HL-60/S4 treated with retinoic acid at 250 ng/mL for 4 days and 3 days (cell line): ENCODE results near the gene RHOB.
"Not testable (repeated sequence)": the region's sequence is repeated elsewhere in the genome, so short reads cannot be mapped to it uniquely, and the experiment has no call there.

Experiments used
- in situ Hi-C: fragments of 300-500 bp; cut with MboI; formaldehyde crosslinking; loops from 2 replicates; pipeline ENCODE4 v1.7.0; 2022; ENCODE audit warnings: low sequenced_read_pairs

RHOB gene

GRCh38 chr2:20487392-20488174 lies 40.7 kb downstream of the RHOB start:
- in situ Hi-C loops, result no loop called here

DNA sequence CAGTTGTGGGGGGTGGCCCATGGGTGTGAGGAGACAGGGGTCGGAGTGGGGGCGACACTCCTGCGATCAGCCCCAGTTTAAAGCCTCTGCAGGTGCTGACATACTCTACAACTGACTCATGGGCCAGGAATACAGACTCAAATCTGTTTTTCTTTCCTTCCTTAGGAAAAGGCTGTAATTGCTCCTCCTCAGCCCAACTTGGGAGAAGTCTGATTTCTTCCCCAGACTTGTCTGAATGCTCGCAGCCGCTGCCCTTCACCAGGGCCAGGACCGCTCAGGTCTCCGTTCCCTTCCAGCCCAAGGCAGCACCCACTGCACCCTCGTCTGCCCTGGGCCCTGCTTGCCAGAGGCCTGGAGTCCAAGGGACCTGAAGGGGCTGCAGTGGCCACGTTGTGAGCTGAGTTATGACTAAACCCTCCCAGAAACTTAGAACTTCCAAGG lies 41.3 kb downstream of the RHOB start:
- in situ Hi-C loops, result no loop called here

GRCh38 chr2:20488782-20489181 lies 41.9 kb downstream of the RHOB start:
- in situ Hi-C loops, result no loop called here

- in situ Hi-C loops, result no loop called here
Measured at GRCh38 chr2:20490300-20491181, 43.7 kb downstream of the RHOB start.

GRCh38 chr2:20491739-20492531 lies 45.1 kb downstream of the RHOB start:
- in situ Hi-C loops, result no loop called here

DNA sequence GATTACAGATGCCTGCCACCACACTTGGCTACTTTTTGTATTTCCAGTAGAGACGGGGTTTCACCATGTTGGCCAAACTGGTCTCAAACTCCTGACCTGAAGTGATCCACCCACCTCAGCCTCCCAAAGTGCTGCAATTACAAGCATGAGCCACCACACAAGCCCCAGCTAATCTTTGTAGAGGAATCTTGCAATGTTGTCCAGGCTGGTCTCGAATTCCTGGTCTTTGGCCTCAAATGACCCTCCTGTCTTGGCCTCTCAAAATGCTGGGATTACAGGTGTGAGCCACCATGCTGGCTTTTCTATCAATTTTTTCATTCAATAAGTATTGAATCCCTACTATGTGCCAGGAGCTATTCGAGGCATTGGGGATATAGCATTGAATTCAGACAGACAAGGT lies 46.2 kb downstream of the RHOB start:
- in situ Hi-C loops, result not testable (repeated sequence)

GRCh38 chr2:20494241-20494640 lies 47.4 kb downstream of the RHOB start:
- in situ Hi-C loops, result no loop called here

DNA sequence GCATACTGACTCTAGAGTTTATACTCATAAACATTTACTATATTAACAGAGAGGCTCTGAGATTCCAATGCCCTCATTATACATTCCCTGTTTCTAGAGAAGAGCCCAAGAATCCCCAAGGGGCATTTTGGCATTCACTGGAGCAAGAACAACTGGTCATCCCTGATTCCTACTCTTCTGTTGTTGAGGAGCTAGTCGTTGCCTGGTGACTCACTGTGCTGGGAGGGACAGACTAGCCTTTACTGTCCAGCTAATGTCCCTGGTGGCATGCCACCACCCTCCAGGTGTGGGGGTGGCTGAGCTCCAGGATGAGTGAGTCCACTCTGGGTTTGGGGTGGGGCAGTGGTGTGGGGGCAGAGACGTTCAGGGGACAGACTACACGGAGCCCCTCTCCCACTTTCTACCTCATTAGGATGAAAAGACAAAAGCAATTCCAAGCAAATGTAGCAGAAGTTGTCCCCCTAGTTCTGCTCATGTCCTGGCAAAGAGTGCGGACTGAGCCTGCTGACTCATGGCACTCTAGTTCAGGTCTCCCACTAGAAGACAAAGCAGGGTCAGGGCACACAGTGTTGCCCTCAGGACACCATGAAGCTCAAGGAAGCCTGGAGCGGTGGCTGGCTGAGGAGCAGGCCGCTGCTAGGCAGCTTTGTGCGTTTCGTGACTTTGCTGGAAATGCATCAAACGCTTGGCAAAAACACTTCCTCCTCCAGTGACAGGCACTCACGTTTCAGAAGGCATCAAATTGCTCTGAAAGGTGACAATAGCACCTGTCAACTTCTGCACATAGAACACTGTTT lies 49.4 kb downstream of the RHOB start:
- in situ Hi-C loops, result no loop called here

DNA sequence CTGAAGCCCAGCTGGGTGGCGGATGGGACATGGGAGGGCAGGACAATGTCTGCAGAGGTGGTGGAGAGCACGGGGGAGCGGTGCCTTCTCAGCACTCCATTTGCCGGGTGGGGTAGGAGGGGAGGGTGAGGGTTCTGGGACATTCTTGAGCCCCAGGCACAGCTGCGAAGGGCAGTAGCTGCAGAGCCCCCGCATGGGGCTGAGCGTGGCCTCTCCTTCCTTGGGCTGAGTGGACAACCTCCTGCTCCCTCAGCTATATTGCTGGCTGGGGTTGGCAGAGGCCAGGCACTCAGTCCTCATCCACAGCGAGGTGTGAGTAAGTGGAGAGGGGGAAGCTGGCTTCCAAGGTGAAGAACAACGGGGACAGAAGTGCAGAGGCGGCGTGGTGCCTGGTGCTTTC lies 50.1 kb downstream of the RHOB start:
- in situ Hi-C loops, result no loop called here
